Right lobe of liver (tissue), 4 donors: ENCODE data around the gene HELZ.

ENCODE experiments used
- CTCF ChIP-seq, 4 donors: fragments of 200-600 bp in 3 of 4; fragments of 450-650 bp in 1 of 4; IDR thresholded peaks; one replicate each; pipeline versions ENCODE4 v1.5.1 to v1.8.0; 2016 to 2022; ENCODE audit warnings: antibody characterized with exemption in 4 of 4, mild to moderate bottlenecking in 2 of 4
- POLR2A ChIP-seq: fragments of 450-650 bp; IDR thresholded peaks from one replicate; pipeline ENCODE4 v1.6.1; 2017; ENCODE audit warnings: antibody characterized with exemption, mild to moderate bottlenecking
- donor health status: DM: no; HTN: no; CAD: no.
- donor health status: DM: no; HTN: no; CAD: no.
- donor health status: DM: no; HTN: yes; CAD: no.

GRCh38 chr17:67151717-67152116 is 93.3 kb downstream of the HELZ start:
- TF ChIP-seq CTCF (IDR thresholded peaks at IDR 0.05) (no peak), POLR2A (no peak)
